ENCODE measurements around the gene ELP1. TPM values are rescaled to one million over a fixed set of nuclear protein-coding genes. Genes with fewer than 3 reads are reported as not detected.

The ELP1 gene
- total and polyA plus RNA-seq, 2 donors (not counting 3 experiments of a cell fraction or from before 2014, with no cell fraction given): 12.6 to 21.8 TPM

DNA sequence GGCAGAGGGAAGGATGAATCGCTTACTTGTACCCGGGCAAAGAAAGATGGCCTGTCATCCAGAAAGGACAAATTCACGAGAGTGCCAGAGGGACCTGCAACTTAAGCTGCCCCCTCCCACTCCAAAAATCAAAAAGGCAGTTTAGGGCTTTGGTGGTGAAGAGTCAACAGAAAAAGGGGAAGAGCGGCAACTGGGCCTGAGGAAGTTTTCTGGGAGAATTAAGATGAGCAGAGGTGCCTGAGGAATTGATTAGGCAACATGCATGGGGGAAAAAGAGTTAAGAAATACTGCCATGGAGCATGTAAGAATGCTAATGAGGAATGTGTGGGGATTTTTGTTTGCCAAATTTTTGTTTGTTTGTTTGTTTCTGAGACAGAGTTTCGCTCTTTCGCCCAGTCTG lies 76.4 kb downstream of the ELP1 start:
- BruUV-seq (replicated peaks): no TSS peak

More for the DNA sequence above, 76.4 kb downstream of the ELP1 start:
- Histone ChIP-seq H4K20me1 (replicated peaks; ENCODE audit: control insufficient read depth, extremely low read depth, insufficient read depth, low read length) (no peaks in the 10 kb centered on the region), H3K4me2 (ENCODE audit: insufficient read depth, low read length) (no peak overlapping the region), H3K27ac (ENCODE audit: insufficient read depth, low read depth, low read length) (no peak overlapping the region), H3K9me3 (replicated peaks; ENCODE audit: control insufficient read depth, insufficient read depth, low read length) (no peaks in the 10 kb centered on the region), H3K4me1 (ENCODE audit: control insufficient read depth, extremely low read depth, insufficient read depth, low read length) (no peaks in the 10 kb centered on the region), H3K4me3 (replicated peaks in 1 of 3; ENCODE audit: insufficient read depth in 1 of 3, low read depth in 1 of 3, low read length in 3 of 3) (no peak overlapping the region), H3K27me3 (ENCODE audit: control insufficient read depth in 2 of 2, insufficient read depth in 2 of 2, low read length in 2 of 2) (no peaks in the 10 kb centered on the region), H3K9ac (replicated peaks; ENCODE audit: extremely low read depth, insufficient read depth, low read length) (no peak overlapping the region), H3K36me3 (ENCODE audit: control insufficient read depth in 2 of 2, extremely low read depth in 1 of 2, insufficient read depth in 2 of 2, low read length in 2 of 2) (no peaks in the 10 kb centered on the region), H2AFZ (ENCODE audit: low read depth, low read length) (no peak overlapping the region), H3K79me2 (ENCODE audit: control insufficient read depth, insufficient read depth, low read length) (no peaks in the 10 kb centered on the region), H3K9me1 (replicated peaks; ENCODE audit: control insufficient read depth, extremely low read depth, insufficient read depth, low read length) (no peaks in the 10 kb centered on the region)
- ChIA-PET POLR2A (no interaction called here), CTCF (no interaction called here)
- TF ChIP-seq, protein P1, sequence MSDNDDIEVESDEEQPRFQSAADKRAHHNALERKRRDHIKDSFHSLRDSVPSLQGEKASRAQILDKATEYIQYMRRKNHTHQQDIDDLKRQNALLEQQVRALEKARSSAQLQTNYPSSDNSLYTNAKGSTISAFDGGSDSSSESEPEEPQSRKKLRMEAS (IDR thresholded peaks at IDR 0.05; ENCODE audit: insufficient read depth, insufficient read length): no peak
- TF ChIP-seq FOS (IDR thresholded peaks at IDR 0.05; ENCODE audit: borderline replicate concordance, insufficient read depth, low read length) (no peak), MYC (IDR thresholded peaks at IDR 0.05; ENCODE audit: low read depth, low read length) (no peak), EZH2 (IDR thresholded peaks at IDR 0.05; ENCODE audit: borderline replicate concordance, low read depth, low read length, severe bottlenecking) (no peak), JUN (IDR thresholded peaks at IDR 0.05; ENCODE audit: borderline replicate concordance, insufficient read depth, insufficient read length, low read depth) (no peak), GATA2 (IDR thresholded peaks at IDR 0.05; ENCODE audit: insufficient read depth, insufficient read length, low read depth, low read length) (no peak), POLR2AphosphoS5 (IDR thresholded peaks at IDR 0.05; ENCODE audit: insufficient read depth, low read depth, low read length) (no peak)
- TF ChIP-seq, protein P2, sequence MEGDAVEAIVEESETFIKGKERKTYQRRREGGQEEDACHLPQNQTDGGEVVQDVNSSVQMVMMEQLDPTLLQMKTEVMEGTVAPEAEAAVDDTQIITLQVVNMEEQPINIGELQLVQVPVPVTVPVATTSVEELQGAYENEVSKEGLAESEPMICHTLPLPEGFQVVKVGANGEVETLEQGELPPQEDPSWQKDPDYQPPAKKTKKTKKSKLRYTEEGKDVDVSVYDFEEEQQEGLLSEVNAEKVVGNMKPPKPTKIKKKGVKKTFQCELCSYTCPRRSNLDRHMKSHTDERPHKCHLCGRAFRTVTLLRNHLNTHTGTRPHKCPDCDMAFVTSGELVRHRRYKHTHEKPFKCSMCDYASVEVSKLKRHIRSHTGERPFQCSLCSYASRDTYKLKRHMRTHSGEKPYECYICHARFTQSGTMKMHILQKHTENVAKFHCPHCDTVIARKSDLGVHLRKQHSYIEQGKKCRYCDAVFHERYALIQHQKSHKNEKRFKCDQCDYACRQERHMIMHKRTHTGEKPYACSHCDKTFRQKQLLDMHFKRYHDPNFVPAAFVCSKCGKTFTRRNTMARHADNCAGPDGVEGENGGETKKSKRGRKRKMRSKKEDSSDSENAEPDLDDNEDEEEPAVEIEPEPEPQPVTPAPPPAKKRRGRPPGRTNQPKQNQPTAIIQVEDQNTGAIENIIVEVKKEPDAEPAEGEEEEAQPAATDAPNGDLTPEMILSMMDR (IDR thresholded peaks at IDR 0.05; ENCODE audit: extremely low read depth in 1 of 2, insufficient read depth in 1 of 2, low read depth in 1 of 2, low read length in 2 of 2): no peak
- dilution Hi-C loops (cut with MboI; ENCODE audit: extremely low pct_ligation_motif_present, low sequenced_read_pairs) (no loop called here), intact Hi-C loops (cut with micrococcal nuclease) (no loop called here)
- FAIRE-seq: no peak
- no peak for DNase-seq (ENCODE audit: low read depth, low spot score)

Data from endothelial cell of umbilical vein (primary cell).